ENCODE measurements around the gene C21orf58.

Gene C21orf58

GRCh38 chr21:46253610-46254124, 70.0 kb downstream of the C21orf58 start:
- DNase-seq = peak; percentile 61

- DNase-seq = no peak
Observed at GRCh38 chr21:46252840-46253239, 70.8 kb downstream of the C21orf58 start.

Measured in CD4-positive, alpha-beta T cell treated with Interleukin-12 subunit alpha and Interleukin-12 subunit beta, for 1 hour (primary cell).